ENCODE results near the gene RBP2.
A peak's percentile ranks its signal among the peaks of the same experiment; 100 is the strongest.
"Not testable (repeated sequence)": the region's sequence is repeated elsewhere in the genome, so short reads cannot be mapped to it uniquely, and the experiment has no call there.

RBP2 gene

DNA sequence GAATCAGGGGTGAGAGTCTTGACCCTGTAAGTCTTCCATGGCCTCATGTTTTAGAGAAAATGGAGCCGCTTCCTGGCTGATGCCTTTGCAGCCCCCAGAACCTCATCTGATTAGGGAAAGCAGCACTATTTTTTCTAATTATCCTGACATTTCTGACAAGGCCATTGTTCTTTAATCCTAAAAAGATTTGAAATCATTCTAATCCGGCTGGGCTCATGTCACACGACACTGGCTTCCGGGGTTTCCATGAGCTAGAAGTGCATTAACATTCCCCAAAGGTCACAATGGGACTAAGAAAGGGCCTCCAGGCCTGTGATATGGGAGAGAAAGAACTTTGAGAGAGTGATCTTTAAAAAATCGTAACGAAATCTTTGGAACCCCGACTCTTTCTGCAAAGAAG lies 33.1 kb downstream of the RBP2 start:
- no peak for DNase-seq (ENCODE audit: low spot score)

DNA sequence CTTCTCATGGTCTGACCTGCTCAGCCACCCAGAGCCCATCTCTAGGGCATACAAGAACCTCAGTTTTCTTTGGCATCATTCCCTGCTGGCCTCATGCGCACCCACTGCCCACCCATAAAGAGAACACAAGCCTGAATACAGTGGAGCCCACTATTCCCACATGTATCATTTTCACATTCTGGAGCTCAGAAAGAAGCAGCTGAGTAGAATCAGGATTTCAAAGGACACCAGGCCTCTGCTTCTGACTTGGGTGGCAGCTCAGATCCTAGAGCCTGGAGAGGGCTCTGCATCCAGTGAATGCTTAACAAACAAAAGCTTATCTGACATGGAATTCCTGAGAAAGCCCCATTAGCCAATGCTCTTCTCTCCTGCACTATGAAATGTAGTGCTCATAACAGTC lies 34.7 kb downstream of the RBP2 start:
- no peak for DNase-seq (ENCODE audit: low spot score)

DNA sequence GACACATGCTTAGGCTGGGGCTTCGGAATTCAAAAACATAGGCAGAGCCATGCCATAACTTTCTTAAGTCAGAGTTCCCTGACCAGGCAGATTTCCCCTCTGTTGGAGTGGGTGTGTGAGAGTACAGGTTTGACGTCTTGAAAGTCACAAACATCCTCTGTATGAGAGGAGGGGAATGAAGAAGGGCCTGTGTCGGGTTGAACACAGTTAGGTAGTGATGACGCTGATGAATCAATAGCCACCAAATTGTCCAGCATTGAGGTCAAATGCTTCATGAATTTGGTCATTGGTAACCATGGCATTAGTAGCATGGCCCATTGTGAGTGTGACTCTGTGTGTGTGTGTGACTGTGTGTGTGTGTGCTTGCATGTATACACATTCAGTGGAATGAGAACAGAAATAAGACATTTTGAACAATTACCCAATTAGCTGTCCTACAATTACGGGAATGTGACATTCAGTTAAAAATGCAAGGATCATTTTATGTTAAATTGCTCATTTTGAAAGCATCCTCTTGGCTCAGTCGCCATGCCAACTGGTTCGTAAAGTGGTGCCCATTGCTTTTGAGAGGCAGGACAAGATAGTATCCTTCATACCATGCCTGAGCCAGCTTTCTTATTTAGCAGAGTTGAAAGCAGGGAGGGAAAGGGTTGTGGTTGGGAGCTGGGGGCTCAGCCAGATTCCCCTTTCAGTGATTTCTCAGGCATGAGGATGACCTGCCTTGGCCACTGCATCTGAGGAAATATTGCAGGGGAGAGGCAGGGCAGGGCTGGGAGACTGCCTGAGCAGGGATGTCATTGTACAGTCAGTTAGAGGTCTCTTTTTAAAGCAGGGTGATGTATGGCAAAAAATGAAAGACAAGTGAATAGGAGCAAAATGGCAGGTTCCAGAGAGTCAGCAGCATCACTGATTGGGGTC lies 35.4 kb downstream of the RBP2 start:
- DNase-seq (ENCODE audit: low spot score), result no peak

DNA sequence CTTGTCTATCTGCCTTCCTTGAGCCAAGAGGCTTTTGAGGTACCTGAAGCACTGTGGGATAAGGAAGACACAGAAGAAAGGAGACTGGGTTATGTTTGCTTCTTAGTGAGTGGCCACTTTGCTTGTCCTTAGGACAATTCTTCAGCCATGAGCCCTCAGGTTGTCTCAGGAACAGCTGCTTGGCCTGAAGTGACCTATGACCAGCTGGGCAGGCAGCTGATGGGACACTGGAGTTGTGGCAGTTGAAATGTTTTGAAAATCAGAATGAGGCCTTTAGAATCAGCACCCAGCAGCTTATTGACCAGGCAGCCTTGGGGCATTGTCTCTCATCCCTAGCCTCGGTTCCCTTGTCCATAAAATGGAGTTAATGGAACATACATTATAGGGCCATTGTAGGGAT lies 37.0 kb downstream of the RBP2 start:
- no peak for DNase-seq (ENCODE audit: low spot score)

DNA sequence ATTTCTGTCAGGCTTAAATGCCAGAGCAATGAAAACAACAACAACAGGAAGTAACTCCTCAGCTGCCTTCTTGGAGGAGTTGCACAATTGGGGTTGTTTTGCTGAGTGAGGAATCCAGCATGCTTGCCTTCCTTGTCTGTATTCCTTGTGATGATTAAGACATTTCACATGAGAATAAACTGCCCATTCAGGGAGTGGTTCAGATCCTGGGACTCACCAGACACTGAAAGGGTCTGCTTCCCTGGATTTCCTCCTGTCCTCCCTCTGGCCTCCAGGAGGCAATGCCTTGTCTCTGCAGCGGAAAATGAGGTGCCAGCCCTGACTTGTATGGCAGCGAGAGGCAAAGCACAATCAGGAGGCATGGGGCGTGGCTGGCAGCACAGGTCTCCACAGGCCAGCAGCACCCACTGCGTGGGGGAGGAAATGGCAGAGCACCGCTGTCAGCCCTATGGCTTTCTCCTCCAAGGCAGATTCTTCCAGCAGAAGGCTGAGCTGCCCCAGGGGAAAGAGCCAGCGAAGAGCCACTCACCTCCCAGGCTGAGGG lies 41.5 kb downstream of the RBP2 start:
- no peak for DNase-seq (ENCODE audit: low spot score)

DNA sequence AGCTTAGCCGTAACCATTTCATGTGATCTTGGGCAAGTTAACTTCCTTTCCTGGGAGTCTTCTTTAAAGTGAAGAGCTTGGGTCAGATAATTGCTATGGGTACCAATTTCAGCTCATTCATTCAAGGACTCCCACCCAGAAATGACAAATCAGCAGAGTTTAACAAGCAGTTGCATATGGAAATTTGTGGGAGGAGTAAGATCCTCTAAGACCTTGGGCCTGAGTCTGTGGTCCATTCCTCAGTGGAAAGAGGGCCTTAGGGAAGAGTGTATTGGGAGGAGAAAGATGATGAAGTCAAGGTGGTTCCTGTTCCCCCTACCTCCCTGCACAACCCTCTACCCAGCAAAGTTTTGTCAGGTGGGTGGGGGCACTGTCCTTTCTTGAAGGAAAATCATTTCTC lies 42.1 kb downstream of the RBP2 start:
- no peak for DNase-seq (ENCODE audit: low spot score)

DNA sequence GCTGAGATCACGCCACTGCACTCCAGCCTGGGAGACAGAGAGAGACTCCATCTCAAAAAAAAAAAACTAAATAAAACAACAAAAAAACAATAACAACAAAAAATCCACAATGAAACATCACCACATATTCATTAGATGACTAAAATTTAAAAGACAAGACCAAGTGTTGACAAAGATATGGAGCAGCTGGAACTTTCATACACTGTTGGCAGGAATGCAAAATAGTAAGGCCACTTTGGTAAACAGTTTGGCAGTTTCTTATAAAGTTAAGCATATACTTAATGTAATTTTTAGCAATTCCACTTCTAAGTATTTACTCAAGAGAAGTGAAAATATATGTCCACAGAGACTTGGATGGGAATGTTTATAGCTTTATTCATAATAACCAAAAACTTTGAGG lies 43.2 kb downstream of the RBP2 start:
- DNase-seq (ENCODE audit: low spot score), result no peak

DNA sequence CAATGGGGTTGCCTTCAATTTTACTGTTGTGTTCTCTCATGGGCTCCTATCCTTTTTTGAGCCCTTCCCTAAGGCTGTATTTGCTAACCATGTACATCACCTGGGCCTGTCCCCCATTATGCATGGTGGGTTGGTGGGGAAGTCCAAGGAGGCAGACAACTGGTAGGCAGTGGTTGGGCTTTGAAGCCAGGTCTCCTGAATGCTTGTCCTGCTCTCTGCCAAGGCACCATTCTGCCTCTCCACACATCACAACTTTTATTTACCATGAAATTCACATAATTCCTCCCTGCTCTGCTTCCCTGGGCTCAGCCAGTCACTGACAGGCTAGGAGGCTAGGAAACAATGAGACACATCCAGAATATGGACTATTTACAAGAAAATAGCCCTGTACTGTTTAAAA lies 45.8 kb downstream of the RBP2 start:
- DNase-seq (ENCODE audit: low spot score), result no peak

DNA sequence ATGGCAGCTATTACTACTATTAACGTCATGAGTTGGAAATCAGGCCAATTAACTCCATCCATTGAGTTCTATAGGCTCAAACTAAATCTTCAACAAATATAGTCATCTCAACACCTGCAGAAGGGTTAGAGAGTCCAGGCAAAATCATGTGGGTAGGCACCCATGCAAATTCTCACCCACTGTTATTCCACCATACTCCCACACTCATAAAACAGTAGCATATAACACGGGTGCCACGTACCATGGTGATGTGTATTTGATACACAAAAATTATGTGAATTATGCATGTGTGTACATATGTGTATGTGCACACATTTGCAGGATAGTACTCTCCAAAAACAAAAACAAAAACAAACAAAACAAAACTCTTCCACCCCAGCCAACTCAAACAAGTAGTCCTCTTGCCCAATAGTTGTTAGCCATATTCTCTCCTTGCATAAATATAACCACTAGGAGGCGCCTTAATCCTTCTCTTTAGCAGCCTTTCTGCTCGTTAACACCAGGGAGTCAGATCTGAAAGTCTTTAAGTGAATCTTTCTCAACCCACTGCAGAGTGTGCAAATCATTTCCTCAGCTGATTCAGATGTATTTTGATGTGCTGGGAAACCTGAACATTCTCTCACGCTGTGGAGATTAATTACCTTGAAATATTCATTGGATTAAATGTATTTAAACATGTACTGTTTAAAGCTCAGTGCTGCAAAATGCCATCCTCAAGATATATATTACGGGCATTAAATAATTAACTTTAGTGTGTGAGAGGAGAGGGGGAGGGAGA lies 48.8 kb downstream of the RBP2 start:
- DNase-seq (ENCODE audit: low spot score), result peak; percentile 49

DNA sequence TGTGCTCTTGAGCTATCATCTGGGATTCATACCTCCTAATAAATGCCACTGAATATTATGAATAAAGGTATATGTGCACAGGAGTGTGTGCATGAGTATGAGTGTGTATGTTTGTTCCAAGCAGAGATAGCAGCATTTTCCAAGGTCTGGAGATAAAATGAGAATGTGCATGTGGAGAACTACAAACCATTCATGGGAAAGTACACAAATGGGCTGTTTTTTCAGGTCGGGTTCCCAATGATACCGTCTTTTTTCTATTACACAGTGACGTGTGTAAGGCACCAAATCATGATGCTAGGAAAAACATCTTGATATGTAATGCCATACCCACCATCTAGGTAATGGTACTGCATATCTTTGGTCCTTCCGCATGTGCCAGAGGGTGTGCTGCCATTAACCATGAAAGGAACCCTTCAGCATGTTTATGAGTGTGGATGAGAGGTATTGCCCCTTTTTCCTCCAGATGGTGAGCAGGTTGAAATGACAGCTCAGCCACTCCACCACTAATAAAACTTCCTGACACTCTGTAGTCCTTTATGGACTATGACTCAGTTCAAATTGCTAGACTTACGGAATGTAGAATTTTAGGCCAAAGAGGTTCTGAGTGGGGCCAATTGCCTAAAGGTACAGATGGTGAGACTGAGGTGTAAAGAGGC lies 50.4 kb downstream of the RBP2 start:
- DNase-seq (ENCODE audit: low spot score), result no peak

DNA sequence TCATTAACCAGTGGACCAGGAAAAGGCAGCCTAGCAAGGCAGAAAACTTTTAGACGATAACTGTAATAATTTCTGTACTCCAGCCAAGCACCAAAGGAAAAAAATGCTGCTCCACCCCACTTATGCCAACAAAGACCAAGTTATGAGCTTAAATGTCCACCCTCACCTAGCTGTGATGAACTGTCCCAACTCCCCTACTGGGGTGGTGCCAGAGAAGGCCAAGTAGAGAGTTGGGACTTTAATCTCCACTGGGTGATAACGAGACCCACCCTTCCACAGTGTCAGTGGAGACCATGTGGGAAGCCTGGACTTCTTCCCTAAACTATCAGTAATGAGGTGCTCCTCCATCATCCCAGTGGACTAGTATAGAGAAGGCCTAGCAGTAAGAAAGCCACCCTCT lies 53.1 kb downstream of the RBP2 start:
- no peak for DNase-seq (ENCODE audit: low spot score)

DNA sequence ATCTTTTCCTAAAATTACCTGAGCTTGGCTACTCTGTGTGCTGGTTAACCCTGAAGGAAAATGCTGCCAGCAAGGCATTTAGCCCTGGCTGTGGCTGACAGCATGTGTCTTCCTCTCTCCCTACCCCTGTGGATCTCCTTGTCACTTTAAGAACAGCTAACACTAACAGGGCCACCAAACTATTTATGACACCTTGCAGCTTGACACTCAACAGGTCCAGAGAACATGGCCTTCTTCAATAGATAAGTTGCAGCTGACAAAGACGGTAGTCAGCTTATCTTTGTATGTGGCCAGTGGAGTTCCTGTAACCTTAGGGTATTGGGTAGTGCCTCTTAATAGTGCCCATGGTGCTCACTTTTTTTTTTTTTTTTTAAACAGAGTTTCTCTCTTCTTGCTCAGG lies 54.9 kb downstream of the RBP2 start:
- DNase-seq (ENCODE audit: low spot score), result no peak

DNA sequence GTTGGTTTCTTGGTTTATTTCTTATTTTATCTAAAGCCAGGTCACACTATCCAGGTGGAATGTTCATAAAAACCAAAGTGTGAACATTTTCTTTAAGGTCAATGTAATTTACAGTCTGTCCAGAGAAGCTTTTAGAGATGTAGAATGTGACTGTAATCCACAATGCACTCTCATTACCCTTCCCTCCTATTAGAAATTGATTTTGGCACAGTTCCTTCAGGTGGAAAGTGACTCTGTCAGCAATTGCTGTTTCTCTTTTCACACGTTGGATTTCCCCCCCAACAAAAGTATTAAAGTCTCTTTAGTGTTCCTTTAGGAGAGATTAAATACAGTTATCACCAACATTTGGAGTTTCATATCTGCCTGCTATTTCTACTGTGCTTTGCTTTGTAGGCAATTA lies 55.3 kb downstream of the RBP2 start:
- no peak for DNase-seq (ENCODE audit: low spot score)

DNA sequence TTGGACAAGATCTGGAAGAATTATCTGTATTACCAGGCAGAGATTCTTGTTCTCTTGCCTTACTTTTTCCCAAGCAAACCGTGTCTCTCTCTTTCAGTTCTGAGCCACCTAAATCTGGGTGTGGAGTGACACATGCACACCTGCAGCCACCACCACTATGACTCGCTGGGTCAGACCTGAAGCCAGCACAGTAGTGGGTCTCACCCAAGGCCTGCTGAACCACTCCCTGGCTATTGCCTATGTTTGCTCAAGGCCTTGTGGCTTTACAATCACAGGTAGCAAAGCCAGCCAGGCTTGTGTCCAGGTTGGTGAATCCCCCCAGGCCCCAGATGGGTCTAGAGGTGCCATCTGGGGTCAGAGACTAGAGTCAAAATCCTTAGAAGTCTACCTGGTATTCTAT lies 58.2 kb downstream of the RBP2 start:
- DNase-seq (ENCODE audit: low spot score), result no peak

DNA sequence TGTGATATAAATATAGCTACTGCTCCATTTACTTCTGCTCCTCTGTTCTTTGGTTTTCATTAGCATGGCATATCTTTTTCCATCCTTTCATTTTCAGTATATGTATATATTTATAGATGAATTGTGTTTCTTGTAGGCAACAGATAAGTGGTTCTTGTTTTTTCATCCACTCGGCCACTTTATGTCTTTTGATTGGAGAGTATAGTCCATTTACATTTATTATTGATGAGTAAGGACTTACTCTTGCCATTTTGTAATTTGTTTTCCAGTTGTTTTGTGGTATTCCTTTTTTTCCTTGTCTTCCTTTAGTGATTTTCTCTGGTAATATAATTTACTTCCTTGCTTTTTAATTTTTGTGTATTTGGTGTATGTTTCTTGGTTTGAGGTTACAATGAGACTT lies 60.0 kb downstream of the RBP2 start:
- no peak for DNase-seq (ENCODE audit: low spot score)

DNA sequence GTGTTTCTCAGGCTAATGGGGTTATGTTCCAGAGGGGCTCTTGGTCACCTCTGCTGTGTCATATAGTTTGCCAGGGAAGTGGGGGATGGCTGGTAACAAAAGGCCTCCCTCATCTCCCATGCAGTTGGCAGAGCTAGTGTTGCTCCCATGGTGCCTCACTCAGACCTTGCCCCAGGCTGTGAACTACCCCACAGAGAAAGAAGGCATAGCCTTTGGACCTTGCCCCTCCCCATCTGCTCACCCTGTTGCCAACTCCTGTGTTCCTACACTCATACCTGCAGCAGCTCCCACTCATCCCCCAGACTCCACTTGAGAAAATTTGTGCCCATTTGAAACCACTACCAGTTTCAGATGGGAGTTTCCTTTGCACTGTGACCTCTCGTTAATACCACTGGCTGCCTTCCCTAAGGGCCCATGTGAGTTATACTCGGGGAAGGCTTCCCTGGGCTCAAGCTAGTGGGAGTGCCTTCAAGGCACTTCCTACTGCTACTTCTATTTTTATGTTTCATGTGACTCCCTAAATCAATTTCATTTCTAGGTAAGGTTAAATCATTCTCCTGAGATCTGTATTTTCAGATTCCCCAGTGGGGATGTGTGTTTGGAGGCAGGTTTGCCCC lies 61.6 kb downstream of the RBP2 start:
- DNase-seq (ENCODE audit: low spot score), result no peak

DNA sequence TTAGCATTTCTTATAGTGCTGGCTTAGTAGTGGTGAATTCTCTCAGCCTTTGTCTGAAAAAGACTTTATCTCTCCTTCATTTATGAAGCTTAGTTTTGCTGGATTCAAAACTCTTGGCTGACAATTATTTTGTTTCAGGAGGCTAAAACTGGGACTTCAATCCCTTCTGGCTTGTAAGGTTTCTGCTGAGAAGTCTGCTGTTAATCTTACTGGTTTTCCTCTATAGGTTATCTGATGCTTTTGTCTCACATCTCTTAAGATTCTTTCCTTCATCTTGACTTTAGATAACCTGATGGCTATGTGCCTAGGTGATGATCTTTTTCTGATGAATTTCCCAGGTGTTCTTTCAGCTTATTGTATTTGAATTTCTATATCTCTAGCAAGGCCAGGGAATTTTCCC lies 63.4 kb downstream of the RBP2 start:
- not testable (repeated sequence) for DNase-seq (ENCODE audit: low spot score)
